Ramos (cell line): ENCODE data around the gene SUSD3.
"Not testable (repeated sequence)": the region's sequence is repeated elsewhere in the genome, so short reads cannot be mapped to it uniquely, and the experiment has no call there.

ENCODE experiments used
- in situ Hi-C: fragments of 300-500 bp; cut with MboI; formaldehyde crosslinking; loops from one replicate; pipeline ENCODE4 v1.14.3; 2022; ENCODE audit warnings: low sequenced_read_pairs; ENCODE audit not compliant: unreplicated experiment

Gene SUSD3

GRCh38 chr9:93090091-93090655, 31.7 kb downstream of the SUSD3 start:
- in situ Hi-C loops: no loop called here

- in situ Hi-C loops: no loop called here
Measured at GRCh38 chr9:93091056-93091452, 32.6 kb downstream of the SUSD3 start.

- in situ Hi-C loops: no loop called here
Measured at GRCh38 chr9:93091453-93092081, 33.1 kb downstream of the SUSD3 start.

GRCh38 chr9:93092251-93092991, 33.9 kb downstream of the SUSD3 start:
- in situ Hi-C loops: no loop called here

- in situ Hi-C loops: no loop called here
Measured at GRCh38 chr9:93093127-93093876, 34.8 kb downstream of the SUSD3 start.

- in situ Hi-C loops: no loop called here
Measured at GRCh38 chr9:93093877-93094657, 35.6 kb downstream of the SUSD3 start.

- in situ Hi-C loops: no loop called here
Measured at GRCh38 chr9:93094658-93095204, 36.2 kb downstream of the SUSD3 start.

GRCh38 chr9:93095205-93096130, 37.0 kb downstream of the SUSD3 start:
- in situ Hi-C loops: no loop called here

- in situ Hi-C loops: no loop called here
Measured at GRCh38 chr9:93096131-93096802, 37.8 kb downstream of the SUSD3 start, which contains the start of gene CARD19. TSS of gene CARD19 (plus strand) at chr9:93096217. CDS start at chr9:93096346, 129 bp downstream.

- in situ Hi-C loops: no loop called here
Measured at GRCh38 chr9:93096811-93097382, 38.4 kb downstream of the SUSD3 start.

GRCh38 chr9:93097511-93098201, 39.2 kb downstream of the SUSD3 start:
- in situ Hi-C loops: no loop called here

- in situ Hi-C loops: no loop called here
Measured at GRCh38 chr9:93098236-93098946, 39.9 kb downstream of the SUSD3 start.

- in situ Hi-C loops: no loop called here
Measured at GRCh38 chr9:93099551-93100275, 41.2 kb downstream of the SUSD3 start.

- in situ Hi-C loops: no loop called here
Measured at GRCh38 chr9:93100276-93100636, 41.8 kb downstream of the SUSD3 start.

- in situ Hi-C loops: not testable (repeated sequence)
Measured at GRCh38 chr9:93101086-93101485, 42.6 kb downstream of the SUSD3 start.

GRCh38 chr9:93105620-93106019, 47.1 kb downstream of the SUSD3 start:
- in situ Hi-C loops: no loop called here
